SIG-M5 (cell line): Measurements from ENCODE around the gene TMBIM4.

Experiments used
- DNase-seq: peaks from one replicate; lab custom pipeline; 2025; lab: John Stamatoyannopoulos, UW

The TMBIM4 gene

GRCh38 chr12:66090157-66090556, 79.6 kb downstream of the TMBIM4 start:
- no peak for DNase-seq

- no peak for DNase-seq
Observed at GRCh38 chr12:66087365-66087943, 82.3 kb downstream of the TMBIM4 start.

- DNase-seq: no peak
Observed at GRCh38 chr12:66085998-66086397, 83.8 kb downstream of the TMBIM4 start.
